GM19035 (cell line): ENCODE measurements around the gene GON7.
"Not testable (repeated sequence)": the region's sequence is repeated elsewhere in the genome, so short reads cannot be mapped to it uniquely, and the experiment has no call there.

Source experiments
- ATAC-seq: cut with Tn5 transposase; IDR thresholded peaks from one replicate; pipeline ENCODE4 v1.9.1; 2021; ENCODE audit not compliant: unreplicated experiment

Gene GON7, protein sequence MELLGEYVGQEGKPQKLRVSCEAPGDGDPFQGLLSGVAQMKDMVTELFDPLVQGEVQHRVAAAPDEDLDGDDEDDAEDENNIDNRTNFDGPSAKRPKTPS

DNA sequence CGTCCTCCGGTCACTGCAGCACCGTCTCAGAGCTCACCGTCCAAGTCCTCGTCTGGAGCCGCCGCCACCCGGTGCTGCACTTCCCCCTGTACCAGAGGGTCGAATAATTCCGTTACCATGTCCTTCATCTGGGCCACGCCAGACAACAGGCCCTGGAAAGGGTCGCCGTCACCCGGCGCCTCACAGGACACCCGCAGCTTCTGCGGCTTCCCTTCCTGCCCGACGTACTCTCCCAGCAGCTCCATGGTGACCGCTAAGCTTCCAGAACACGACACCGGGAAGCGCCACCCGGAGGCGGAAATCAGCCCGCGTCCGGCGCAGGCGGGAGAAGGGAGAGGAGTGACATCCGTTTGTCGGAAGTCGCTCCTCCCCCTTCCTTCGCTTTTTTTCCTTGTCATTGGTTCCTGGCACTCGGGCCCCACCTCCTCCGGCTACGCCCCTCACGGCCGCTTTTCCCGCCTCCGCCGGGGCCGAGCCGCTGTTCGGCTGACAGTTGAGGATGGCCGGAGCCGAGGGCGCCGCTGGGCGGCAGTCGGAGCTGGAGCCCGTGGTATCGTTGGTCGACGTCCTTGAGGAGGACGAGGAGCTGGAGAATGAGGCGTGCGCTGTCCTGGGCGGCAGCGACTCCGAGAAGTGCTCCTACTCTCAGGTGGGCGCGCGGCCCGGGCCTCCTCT is at the start of gene GON7, which contains the start of gene UBR7:
Gene GON7, minus strand, starts transcription at position 273 of the 675 bp plus-strand sequence. Its CDS starts 28 bp downstream, at position 245.
Gene UBR7, plus strand, starts transcription at position 464 of the 675 bp plus-strand sequence. Its CDS starts 36 bp downstream, at position 500.
- peak; percentile 79 for ATAC-seq

DNA sequence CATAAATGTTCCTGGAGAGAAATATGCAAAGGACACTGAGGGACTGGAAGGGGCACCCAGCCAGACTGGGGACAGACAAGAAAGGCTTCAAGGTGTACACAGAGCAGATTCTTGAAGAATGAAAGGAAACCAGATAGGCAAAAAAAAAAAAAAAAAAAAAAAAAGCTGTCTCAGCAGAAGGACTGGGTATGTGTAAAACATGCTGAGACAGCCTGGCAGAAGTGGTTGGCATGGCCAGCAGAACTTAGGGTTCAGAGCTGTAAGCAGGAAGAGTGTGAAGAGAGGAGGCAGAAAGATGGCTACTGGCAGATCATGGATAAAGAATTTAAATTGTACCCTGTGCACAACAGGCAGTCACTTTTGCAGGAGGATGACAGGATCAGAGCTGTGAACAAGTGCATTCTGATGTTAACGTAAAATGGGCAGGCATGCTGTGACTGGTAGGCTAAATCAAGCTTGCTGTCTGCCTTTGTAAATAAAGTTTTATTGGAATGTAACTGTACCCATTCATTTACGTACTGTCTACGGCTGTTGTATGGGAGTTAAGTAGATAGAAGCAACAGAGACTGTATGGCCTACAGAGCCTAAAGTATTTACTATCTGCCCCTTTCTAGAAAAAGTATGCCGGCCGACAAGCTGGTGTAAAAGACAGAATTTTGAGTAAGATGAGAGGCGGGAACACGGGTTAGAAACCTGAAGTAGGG is 42.4 kb upstream of the GON7 start:
- ATAC-seq = no peak

DNA sequence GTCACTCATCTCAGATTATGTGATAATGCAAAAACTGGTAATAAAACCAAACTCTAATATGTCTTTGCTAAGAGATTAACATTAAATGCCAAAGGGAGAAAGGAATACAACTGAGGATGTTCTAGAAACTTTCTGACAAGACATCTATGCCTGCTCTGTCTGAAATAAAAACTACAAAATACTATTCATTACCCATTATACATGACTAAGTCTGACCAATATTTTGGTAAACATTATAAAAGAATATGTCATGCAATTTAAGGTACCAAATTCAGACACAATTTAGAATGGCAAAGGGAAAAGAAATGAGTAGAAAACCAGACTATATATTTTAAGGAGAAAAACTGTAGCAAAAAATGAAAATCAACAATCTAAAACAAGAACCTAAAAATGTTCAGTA is 39.7 kb upstream of the GON7 start:
- ATAC-seq = no peak

DNA sequence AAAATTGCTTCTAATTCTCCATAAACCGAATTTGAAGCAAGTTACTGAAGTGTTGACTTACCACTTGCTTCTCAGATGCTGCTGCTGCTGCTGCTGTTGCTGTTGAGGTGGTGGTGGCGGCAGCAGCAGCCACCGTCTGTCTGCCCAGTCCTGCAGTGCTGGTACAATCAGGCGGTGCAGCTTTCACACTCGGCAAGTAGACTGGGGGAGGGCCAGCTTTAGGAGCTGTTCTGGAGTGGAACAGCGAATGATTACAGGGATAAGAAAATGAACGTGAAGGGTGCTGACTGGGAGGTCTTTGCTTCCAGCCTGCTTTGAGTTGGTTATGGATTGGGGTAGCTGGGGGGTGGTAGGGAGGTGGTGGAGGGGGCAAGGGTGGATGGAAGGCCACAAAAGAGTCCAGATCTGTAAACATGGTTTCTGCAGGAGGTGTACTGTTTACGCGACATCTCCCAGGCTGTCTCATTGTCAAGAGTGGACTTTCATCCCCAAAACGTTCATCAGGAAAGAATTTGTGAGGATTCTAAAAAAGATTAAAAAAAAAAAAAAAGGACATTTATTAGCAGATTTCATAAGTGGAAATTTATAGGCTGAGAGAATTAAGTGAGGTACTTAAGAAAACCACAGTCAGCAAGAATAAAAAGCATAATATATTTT is 39.0 kb upstream of the GON7 start:
- ATAC-seq = no peak

DNA sequence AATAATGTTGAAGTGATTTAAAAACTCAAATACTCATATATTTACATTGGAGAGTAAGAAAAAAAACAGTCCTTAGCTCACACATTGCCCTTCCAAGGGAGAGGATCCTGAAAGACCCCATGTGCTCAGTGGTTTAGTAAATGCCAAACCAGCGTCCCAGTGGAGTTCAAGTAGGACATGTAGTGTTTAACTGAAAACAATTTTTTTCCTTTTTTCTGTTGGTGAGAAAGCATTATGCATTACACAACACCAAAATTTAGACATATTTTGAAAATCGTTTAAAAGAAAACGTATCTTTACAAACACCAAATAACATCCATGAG is 33.8 kb upstream of the GON7 start:
- ATAC-seq = no peak

DNA sequence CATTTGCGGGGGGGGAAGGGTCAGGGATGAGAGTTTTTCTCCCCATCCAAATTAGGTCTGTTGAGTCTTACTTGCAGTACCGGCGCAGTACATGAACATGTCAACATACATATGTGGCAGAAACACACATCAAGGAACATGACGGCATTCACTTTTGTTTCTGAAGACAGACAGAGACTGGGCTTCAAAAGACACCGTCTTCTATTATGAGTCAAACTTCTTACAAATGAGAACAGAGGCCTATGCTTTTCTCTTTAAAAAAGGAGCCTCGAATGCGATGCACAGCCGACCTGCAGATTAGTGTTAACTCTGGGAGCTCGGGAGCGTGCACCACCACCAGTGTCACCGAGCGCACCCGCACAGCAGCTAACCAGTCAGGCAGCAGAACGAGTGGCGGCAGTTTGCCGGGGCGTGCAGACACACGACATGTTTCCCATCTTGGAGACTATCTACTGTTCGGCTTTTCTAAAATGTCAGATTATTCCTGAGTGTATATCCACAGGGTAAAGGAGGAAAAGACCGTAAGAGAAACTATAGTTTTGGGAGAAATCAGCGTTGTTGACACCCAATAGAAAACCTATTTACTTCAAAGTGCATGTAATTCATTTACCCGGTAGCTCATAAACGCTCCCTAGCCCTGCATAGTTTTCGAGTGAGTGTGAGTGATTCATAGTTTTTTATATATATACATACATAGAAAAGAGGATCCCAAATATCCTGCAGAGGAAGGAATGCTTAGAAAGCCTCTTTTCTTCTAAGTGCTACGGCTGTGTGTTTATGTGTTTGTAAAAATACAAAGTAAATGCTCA is 33.2 kb upstream of the GON7 start:
- no peak for ATAC-seq

DNA sequence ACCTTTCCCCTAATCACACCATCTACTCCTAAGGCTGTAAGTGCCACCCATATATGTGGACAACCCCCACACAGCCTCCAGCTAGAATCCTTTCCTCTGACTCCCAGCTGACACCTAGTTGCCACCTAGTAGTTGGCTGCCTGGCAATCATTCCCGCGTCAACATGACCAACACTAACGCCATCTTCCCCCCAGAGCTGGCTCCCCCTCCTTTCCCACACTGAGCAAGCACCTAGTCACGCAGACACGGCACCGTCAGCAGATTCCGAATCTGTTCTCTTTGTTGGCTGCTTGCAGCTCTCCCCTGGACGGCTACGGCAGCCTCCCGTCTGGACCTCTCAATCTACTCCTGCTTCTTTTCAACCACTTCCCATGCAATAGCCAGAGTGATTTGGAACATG is 27.9 kb upstream of the GON7 start:
- ATAC-seq = no peak

DNA sequence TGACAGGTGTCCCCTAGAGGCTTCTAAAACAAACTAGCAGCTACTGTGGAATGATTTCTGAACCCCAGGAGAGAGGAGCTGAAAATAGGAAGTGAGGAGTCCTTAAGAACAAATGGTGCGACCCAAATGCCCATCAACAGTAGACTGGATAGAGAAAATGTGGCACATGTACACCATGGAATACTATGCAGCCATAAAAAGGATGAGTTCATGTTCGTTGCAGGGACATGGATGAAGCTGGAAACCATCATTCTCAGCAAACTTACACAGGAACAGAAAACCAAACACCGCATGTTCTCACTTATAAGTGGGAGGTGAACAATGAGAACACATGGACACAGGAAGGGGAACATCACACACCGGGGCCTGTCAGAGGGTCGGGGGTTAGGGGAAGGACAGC is 26.2 kb upstream of the GON7 start:
- ATAC-seq = not testable (repeated sequence)

DNA sequence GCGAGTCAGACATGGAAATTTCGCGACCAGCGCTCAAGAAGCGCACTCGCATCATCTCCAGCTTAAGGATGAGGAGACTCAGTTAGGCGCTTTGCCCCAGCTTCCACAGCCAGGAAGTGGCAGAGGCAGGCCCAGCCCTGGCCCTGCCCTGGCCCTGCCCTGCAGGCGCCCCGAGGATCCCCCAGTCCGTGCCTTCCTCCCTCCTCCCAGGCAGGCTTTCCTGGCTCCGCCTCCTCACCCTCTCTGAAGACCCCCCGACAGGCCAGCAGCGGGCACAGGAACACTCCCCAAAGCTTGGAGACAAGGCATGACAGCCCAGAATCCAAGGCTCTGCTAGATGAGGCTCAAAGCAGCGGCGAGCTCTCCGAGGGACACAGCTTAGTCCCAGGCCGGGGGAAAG is 25.3 kb upstream of the GON7 start:
- no peak for ATAC-seq

DNA sequence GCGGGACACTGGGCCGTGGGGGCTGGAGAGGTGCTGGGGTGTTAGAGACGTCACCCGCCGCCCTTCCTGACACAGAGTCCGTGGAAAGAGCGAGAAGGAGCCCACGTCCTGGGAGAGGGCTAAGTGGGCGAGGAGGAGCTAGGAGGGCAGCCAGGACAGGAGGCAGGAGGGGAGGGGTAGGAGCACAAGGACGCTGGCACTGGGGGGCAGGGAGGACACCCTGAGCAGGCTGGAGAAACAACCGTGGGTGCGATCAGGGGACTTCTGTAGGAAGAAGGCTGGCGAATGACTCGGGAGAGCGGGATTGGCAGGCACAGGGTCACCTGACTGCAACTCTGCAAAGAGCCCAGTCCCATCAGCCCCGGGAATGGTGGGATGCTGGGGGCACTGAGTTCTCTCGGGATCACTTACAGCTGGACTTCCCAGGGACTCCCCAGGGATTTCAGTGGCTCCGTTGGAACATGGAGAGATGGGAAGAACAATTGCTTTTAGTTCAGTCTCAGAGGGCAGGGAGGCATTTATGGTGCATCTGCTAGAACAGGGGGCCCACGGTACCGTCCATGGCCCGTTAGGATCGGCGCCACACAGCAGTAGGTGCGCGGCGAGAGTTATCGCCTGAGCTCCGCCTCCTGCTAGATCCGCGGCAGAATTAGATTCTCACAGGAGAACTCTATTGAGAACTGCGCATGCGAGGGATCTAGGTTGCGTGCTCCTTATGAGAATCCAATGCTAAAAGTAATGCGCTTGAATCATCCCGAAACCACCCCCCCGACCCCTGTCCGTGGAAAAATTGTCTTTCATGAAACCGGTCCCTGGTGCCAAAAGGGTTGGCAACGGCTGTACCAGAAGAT is 24.5 kb upstream of the GON7 start:
- ATAC-seq = no peak

DNA sequence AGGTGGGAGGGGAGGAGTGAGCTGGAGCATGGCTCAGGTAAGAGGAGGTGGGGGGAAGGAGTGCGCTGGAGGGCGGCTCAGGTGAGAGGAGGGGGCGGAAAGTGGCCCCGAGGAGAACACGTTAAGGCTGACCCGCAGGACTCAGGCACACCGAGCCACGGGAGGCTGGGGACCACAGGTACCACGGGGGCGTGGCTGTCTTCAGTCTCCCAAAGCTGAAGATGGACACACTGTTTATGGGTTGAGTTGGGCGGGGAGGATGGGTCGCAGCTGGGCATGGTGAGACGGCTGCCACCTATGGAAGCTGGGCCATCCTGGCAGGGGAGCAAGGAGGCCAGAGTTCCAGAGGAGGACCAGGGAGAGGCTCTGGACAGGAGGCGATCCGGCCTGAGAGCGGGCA is 23.7 kb upstream of the GON7 start:
- ATAC-seq = no peak

DNA sequence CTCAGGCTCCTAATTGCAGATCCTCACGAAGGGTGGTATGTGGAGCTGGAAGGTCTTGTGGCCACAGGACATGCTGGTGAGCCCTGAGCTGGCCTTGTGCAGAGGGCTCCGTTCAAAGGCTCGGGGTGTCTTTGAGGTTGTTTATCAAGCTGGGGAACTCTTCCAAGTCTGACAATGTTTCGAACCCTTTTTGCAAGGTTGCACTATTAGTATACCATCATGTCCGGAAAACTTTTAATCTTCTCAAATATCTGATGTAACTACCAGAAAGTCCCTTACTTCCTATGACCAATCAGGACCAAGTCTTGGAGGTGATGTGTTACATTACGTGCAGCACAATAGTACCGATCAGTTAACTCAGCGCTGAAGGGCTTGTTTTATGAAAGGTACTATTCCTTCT is 21.7 kb upstream of the GON7 start:
- ATAC-seq = no peak

DNA sequence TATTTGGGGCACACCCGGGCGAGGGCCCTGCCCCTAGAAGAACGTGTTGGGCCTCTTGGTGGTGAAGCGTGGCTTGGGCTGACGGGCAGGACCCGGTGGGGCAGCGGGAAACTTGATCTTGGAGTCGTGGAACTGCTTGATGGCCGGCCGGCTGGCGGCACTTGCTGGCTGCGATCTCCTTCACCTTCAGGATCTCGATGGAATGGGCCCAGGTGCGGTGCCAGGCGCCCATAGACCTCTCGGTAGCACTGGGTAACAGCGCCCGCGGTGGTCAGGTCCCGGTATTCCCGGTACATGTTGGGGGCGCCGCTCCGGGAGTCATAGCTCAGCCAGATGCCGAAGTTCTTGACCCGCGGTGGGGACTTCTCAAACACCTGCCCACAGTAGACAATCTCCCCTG is 16.7 kb upstream of the GON7 start:
- no peak for ATAC-seq

DNA sequence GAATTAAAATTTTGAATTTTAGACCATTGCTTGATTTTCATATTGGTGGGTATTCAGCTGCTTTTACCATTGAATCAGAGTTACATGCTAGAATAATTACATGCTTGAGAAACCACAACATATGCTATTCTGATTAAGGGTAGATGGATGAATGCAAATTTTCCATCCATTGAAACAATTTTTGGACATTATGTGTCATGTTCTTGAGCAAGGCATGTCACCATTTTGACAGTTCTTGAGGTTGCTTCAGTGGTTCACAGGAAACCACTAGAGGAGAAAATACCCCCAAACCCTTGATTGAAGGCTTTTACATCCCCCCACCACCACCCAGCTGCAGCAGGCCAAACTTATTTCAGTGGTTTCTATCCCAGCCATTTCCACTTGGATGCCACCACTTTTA is 13.6 kb upstream of the GON7 start:
- no peak for ATAC-seq

DNA sequence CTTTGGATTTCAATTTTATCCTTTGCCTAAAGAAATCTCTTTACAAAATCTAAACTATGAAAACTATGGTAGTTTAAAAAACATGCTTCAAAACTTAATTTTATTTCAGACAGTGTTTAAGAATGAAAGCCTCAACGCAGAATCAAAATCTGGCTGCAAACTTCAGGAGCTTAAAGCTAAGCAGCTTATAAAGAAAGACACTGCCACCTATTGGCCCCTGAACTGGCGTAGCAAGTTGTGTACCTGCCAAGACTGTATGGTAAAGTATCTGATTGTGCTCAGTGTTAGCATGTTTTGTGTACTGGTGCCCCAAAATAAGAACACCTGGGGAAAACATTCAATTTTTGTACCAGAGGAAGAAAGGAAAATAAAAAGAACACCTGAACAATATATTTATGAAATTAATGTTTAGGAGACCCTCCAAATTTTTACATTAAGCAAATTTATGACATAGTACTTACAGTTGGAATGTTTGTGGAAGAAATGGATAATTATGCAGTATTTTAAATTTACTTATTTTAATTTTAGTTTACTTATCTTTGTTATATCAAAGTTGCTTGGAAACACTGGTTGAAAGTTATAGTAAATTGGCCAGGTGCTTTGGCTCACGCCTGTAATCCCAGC is 12.3 kb upstream of the GON7 start:
- peak; percentile 60 for ATAC-seq

DNA sequence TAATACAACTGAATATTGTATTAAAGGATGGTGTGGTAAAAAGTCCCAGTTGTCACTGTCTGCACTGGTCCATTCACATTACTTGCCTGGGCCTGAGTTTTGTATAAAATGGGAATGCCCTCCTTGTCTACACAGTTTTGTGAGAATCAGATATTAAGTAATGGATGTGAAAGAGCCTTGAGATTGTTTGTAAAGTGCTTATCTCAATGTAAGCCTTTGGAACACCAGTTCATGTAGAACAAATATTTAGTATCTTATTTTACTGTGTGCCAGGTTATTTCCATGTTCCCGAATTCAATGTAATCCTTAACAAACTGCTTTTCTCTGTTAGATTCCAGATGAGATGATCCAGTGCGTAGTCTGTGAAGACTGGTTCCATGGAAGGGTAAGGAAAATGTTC is 7.7 kb upstream of the GON7 start:
- ATAC-seq = no peak

DNA sequence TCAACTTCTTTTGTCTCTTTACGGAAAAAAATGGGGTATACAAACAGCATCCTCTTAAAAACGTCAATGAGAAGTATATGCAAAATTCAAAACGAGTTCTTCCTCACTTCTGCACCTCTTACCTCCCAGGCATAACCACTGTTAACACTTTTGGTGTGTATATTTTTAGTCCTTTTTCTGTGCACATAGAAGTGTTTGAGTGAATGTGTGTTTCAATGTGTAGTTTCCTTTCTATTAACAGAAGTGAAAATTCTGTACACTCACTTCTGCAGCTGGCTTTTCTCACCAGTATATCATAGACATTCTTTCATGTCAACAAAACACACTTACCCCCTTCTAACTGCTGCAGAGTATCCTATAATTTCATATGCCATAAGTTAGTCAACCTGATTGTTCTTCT is 5.6 kb upstream of the GON7 start:
- peak; percentile 75 for ATAC-seq

DNA sequence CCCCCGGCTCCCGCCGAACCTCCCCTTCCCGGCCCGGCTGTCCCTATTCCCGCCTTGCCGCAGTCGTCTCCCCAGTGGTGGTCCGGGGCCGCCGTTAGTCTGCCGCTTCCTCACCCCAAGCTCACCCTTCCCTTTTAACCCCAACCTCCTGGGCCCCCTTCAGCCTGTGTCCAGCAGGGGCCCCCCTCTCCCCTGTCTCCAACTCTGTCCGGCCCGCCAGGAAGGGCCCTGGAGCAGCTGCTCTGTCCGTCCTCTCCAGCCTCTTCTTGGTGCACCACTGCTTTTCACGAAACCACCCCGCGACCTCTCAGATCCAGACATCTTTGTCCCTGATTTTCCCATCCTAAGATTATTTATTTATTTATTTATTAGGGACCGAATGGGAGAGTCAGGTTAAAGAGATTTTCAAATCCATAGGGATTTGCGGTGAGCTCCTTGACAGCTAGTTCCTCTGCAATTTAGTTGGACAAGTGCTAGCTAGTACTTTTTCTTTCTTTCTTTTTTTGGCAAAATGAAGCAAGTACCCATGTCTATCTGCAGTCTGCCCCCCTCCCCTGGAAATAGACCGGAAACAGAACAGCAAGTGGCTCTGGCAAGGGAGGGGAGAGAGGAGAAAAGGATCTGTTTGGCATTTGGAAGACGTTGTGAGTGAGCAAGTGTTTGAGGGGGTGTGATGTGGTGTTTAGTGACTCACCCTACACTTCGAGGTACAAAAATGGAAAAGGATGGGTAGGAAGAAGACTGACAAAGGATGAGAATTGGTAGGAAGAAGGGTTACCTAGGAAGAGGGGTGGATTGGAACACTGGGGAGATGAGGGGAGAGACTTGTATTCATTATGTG is 823 bp upstream of the GON7 start:
- peak; percentile 42 for ATAC-seq

DNA sequence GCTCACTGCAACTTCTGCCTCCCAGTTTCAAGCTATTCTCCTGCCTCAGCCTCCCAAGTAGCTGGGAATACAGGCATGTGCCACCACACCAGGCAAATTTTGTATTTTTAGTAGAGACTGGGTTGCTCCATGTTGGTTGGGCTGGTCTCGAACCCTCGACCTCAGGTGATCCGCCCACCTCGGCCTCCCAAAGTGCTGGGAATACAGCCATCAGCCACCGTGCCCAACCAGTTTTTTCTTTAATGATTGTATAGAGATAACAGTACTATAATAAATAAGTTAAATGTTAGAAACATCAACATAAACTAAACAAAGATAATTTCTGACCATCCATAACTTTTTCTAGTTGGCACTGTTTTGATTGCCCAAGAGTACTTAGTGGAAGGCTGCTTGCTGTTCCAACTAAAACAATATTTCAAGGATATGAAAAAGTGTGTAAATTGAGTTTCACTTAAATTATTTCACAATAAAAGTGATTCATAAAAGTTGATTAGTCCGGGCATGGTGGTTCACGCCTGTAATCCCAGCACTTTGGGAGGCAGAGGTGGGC is 5.6 kb downstream of the GON7 start:
- ATAC-seq = no peak
